HG03135 (cell line): Measurements from ENCODE around the gene STX1B.
"Not testable (repeated sequence)": the region's sequence is repeated elsewhere in the genome, so short reads cannot be mapped to it uniquely, and the experiment has no call there.

Experiments used
- ATAC-seq: cut with Tn5 transposase; IDR thresholded peaks from one replicate; pipeline ENCODE4 v1.9.1; 2021; ENCODE audit warnings: mild to moderate bottlenecking, moderate library complexity; ENCODE audit not compliant: unreplicated experiment

Gene STX1B

GRCh38 chr16:31016018-31016417 lies 5.6 kb upstream of the STX1B start:
- ATAC-seq, result no peak

GRCh38 chr16:31013292-31013691 lies 2.9 kb upstream of the STX1B start:
- ATAC-seq, result not testable (repeated sequence)

- not testable (repeated sequence) for ATAC-seq
Measured at GRCh38 chr16:31011815-31012214, 1.4 kb upstream of the STX1B start.

- ATAC-seq, result no peak
Measured at GRCh38 chr16:31009894-31010584, 399 bp downstream of the STX1B start.

GRCh38 chr16:31009120-31009519 lies 1.3 kb downstream of the STX1B start:
- no peak for ATAC-seq

GRCh38 chr16:31008551-31008950 lies 1.9 kb downstream of the STX1B start:
- ATAC-seq, result no peak

- no peak for ATAC-seq
Measured at GRCh38 chr16:31008149-31008548, 2.3 kb downstream of the STX1B start.

- ATAC-seq, result no peak
Measured at GRCh38 chr16:31007684-31008083, 2.8 kb downstream of the STX1B start.

GRCh38 chr16:31006589-31006988 lies 3.8 kb downstream of the STX1B start:
- no peak for ATAC-seq

- no peak for ATAC-seq
Measured at GRCh38 chr16:31006086-31006385, 4.4 kb downstream of the STX1B start.

- ATAC-seq, result no peak
Measured at GRCh38 chr16:31005350-31006085, 4.9 kb downstream of the STX1B start.

GRCh38 chr16:31004658-31005057 lies 5.8 kb downstream of the STX1B start:
- ATAC-seq, result no peak

GRCh38 chr16:31003744-31004143 lies 6.7 kb downstream of the STX1B start:
- no peak for ATAC-seq

GRCh38 chr16:31002862-31003341 lies 7.5 kb downstream of the STX1B start:
- no peak for ATAC-seq

GRCh38 chr16:31002250-31002700 lies 8.2 kb downstream of the STX1B start:
- no peak for ATAC-seq

GRCh38 chr16:31001507-31002249 lies 8.8 kb downstream of the STX1B start:
- ATAC-seq, result no peak

- ATAC-seq, result no peak
Measured at GRCh38 chr16:31000671-31001382, 9.6 kb downstream of the STX1B start.

GRCh38 chr16:30998852-30999761 lies 11.3 kb downstream of the STX1B start:
- ATAC-seq, result no peak

- no peak for ATAC-seq
Measured at GRCh38 chr16:30997725-30998711, 12.4 kb downstream of the STX1B start.
